Measurements from ENCODE around the gene PCBP3. TPM values are rescaled to one million over a fixed set of nuclear protein-coding genes. Genes with fewer than 3 reads are reported as not detected.

The PCBP3 gene
- total and polyA plus RNA-seq, 2 donors from 2014 or later = 2.3 to 5.4 TPM

DNA sequence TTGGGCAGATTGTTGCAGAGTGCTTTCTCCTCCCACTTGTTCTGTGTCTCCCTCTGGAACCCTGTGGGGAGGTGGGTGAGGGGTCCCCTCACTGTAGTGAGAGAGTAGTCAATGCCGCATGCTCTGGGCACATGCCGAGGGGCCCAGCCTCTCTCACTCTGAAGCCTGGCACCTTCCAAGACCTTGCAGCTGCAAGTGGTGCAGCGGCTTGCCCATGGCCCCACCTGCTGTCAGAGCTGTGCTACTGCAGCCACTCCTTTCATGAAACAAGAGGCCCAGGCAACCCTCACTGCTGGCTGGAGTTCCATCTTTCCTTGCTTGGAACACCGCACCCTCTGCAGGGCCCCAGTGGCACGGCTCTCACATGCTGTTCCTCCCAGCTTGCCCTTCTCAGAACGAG is 279.6 kb downstream of the PCBP3 start:
- intact Hi-C loops (cut with DNase I) = no loop called here
- FAIRE-seq = no peak
- TF ChIP-seq, protein P1, sequence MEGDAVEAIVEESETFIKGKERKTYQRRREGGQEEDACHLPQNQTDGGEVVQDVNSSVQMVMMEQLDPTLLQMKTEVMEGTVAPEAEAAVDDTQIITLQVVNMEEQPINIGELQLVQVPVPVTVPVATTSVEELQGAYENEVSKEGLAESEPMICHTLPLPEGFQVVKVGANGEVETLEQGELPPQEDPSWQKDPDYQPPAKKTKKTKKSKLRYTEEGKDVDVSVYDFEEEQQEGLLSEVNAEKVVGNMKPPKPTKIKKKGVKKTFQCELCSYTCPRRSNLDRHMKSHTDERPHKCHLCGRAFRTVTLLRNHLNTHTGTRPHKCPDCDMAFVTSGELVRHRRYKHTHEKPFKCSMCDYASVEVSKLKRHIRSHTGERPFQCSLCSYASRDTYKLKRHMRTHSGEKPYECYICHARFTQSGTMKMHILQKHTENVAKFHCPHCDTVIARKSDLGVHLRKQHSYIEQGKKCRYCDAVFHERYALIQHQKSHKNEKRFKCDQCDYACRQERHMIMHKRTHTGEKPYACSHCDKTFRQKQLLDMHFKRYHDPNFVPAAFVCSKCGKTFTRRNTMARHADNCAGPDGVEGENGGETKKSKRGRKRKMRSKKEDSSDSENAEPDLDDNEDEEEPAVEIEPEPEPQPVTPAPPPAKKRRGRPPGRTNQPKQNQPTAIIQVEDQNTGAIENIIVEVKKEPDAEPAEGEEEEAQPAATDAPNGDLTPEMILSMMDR (IDR thresholded peaks at IDR 0.05; ENCODE audit: borderline replicate concordance, extremely low read depth, insufficient read depth) = peak; percentile 77

DNA sequence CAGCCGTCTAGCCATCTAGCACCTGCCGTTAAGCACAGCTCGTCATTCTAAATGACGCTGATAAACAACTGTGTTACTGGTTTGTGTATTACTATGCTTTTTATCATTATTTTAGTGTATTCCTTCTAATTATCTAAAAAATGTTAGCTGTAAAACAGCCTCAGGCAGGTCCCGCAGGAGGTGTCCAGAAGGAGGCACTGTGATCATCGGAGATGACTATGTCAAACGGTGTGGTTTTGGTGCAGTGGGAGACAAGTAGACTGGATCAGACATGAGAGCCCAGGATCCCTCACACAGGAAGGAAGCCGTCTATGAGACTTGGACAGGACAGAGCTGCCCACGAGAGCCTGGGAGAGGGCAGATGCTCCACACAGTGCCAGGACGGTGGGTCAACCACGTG is 282.8 kb downstream of the PCBP3 start:
- Histone ChIP-seq H3K9me3 (ENCODE audit: control insufficient read depth in 2 of 3, insufficient read depth in 1 of 3, low read length in 3 of 3) (no peaks in the 10 kb centered on the region), H3K27me3 (ENCODE audit: control insufficient read depth, insufficient read depth, low read length) (no peaks in the 10 kb centered on the region), H3K27ac (ENCODE audit: low read depth in 2 of 2, low read length in 2 of 2) (no peak overlapping the region), H3K4me3 (ENCODE audit: low read length in 3 of 3) (no peak overlapping the region), H3K36me3 (ENCODE audit: control insufficient read depth in 2 of 3, insufficient read depth in 3 of 3, low read length in 3 of 3) (no peaks in the 10 kb centered on the region), H3K9ac (ENCODE audit: low read length in 3 of 3) (no peak overlapping the region), H3K4me1 (ENCODE audit: control insufficient read depth in 2 of 3, insufficient read depth in 2 of 3, low read depth in 1 of 3, low read length in 3 of 3) (no peaks in the 10 kb centered on the region)
- DNase-seq (peak in 1 of 5 donors; percentile 4), FAIRE-seq (no peak)
- TF ChIP-seq, protein P1 (IDR thresholded peaks at IDR 0.05; ENCODE audit: borderline replicate concordance, extremely low read depth, insufficient read depth) = no peak
- intact Hi-C loops (cut with DNase I) = no loop called here

More for the DNA sequence above, 279.6 kb downstream of the PCBP3 start:
- Histone ChIP-seq H3K4me3 (ENCODE audit: low read length in 3 of 3) (no peak overlapping the region), H3K4me1 (ENCODE audit: control insufficient read depth in 2 of 3, insufficient read depth in 2 of 3, low read depth in 1 of 3, low read length in 3 of 3) (no peaks in the 10 kb centered on the region), H3K9me3 (ENCODE audit: control insufficient read depth in 2 of 3, insufficient read depth in 1 of 3, low read length in 3 of 3) (no peaks in the 10 kb centered on the region), H3K9ac (ENCODE audit: low read length in 3 of 3) (no peak overlapping the region), H3K36me3 (ENCODE audit: control insufficient read depth in 2 of 3, insufficient read depth in 3 of 3, low read length in 3 of 3) (no peaks in the 10 kb centered on the region), H3K27me3 (ENCODE audit: control insufficient read depth, insufficient read depth, low read length) (no peaks in the 10 kb centered on the region), H3K27ac (ENCODE audit: low read depth in 2 of 2, low read length in 2 of 2) (no peak overlapping the region)
- DNase-seq = peak; percentile 78 to 88 (median 84)

DNA sequence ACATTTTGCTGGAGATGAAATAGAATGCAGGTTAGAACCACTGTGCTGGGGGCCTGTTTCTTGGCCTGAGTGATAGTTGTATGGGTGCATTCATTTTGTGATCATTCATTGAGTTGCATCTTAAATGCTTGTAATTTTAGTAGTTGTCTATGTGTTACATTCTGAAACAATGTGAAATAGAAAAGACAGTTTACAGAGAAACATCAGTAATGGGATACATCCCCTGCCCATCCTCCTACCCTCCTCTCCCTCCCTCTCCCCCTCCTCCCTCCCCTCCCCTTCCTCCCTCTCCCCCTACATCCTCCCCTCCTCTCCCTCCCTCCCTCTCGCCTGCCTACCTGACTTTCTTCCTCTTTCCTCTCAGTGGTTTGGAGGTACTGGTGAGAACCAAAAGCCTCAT is 283.5 kb downstream of the PCBP3 start:
- FAIRE-seq (no peak), DNase-seq (no peak)
- Histone ChIP-seq H3K9ac (ENCODE audit: low read length in 3 of 3) (no peak overlapping the region), H3K27ac (ENCODE audit: low read depth in 2 of 2, low read length in 2 of 2) (no peak overlapping the region), H3K27me3 (ENCODE audit: control insufficient read depth, insufficient read depth, low read length) (no peaks in the 10 kb centered on the region), H3K36me3 (ENCODE audit: control insufficient read depth in 2 of 3, insufficient read depth in 3 of 3, low read length in 3 of 3) (no peaks in the 10 kb centered on the region), H3K4me3 (ENCODE audit: low read length in 3 of 3) (no peak overlapping the region), H3K9me3 (ENCODE audit: control insufficient read depth in 2 of 3, insufficient read depth in 1 of 3, low read length in 3 of 3) (no peaks in the 10 kb centered on the region), H3K4me1 (ENCODE audit: control insufficient read depth in 2 of 3, insufficient read depth in 2 of 3, low read depth in 1 of 3, low read length in 3 of 3) (no peaks in the 10 kb centered on the region)
- intact Hi-C loops (cut with DNase I) = no loop called here
- TF ChIP-seq, protein P1 (IDR thresholded peaks at IDR 0.05; ENCODE audit: borderline replicate concordance, extremely low read depth, insufficient read depth) = no peak

Measured in kidney (tissue), 14 donors.